K562 (cell line): ENCODE results near the gene ZW10.
"Not testable (repeated sequence)": the region's sequence is repeated elsewhere in the genome, so short reads cannot be mapped to it uniquely, and the experiment has no call there.

Experiments used
- DPF2 ChIP-seq: fragments of 450-650 bp; IDR thresholded peaks from 2 replicates; pipeline ENCODE4 v1.6.1; 2016
- ETS2 ChIP-seq: IDR thresholded peaks from 2 replicates; pipeline ENCODE4 v1.6.1; 2016; ENCODE audit warnings: borderline replicate concordance, missing genetic modification characterization, mild to moderate bottlenecking, moderate library complexity, missing compliant biosample characterization; ENCODE audit not compliant: poor library complexity, severe bottlenecking
- JUNB ChIP-seq: fragments of 450-650 bp; formaldehyde crosslinking; conservative IDR thresholded peaks from 2 replicates; pipeline ENCODE4 v1.4.0; 2020; ENCODE audit warnings: mild to moderate bottlenecking
- KDM4B ChIP-seq, 2 experiments: fragments of 450-650 bp in 1 of 2; sonication (generic) in 1 of 2; IDR thresholded peaks; 2 replicates each; pipeline ENCODE4 v1.6.1; 2016 to 2017; ENCODE audit warnings: borderline replicate concordance in 2 of 2, antibody characterized with exemption in 1 of 2, low read depth in 1 of 2, mild to moderate bottlenecking in 1 of 2
- NFXL1 ChIP-seq: fragments of 450-650 bp; formaldehyde crosslinking; IDR thresholded peaks from 2 replicates; pipeline ENCODE4 v1.4.0; 2021; ENCODE audit warnings: mild to moderate bottlenecking
- POLR2A ChIP-seq: fragments of 450-650 bp; conservative IDR thresholded peaks from 2 replicates; pipeline ENCODE4 v1.6.1; 2016
- PURB ChIP-seq: sonication (generic); formaldehyde crosslinking; IDR thresholded peaks from 2 replicates; pipeline ENCODE4 v1.9.0; 2021; ENCODE audit warnings: low read depth, mild to moderate bottlenecking, missing genetic modification reagents
- RAD21 ChIP-seq, 2 experiments: fragments of 250-450 bp in 1 of 2; fragments of 450-650 bp in 1 of 2; sonication (Bioruptor Pico) in 1 of 2; formaldehyde crosslinking in 1 of 2; IDR thresholded peaks in 1 of 2; conservative IDR thresholded peaks in 1 of 2; 2 replicates each; pipeline versions ENCODE4 v1.4.0 to v1.8.0; 2020 to 2022; ENCODE audit warnings: mild to moderate bottlenecking in 2 of 2, moderate library complexity in 1 of 2
- SETDB1 ChIP-seq: IDR thresholded peaks from one replicate; pipeline ENCODE4 v1.6.1; 2012; ENCODE audit warnings: low read length, control low read depth, inconsistent platforms
- TF ChIP-seq, protein P1 (sequence below), 3 experiments: IDR thresholded peaks in 2 of 3; conservative IDR thresholded peaks in 1 of 3; 2 replicates each; pipeline ENCODE4 v1.5.1; 2011 to 2012; ENCODE audit warnings: low read length in 3 of 3, mild to moderate bottlenecking in 3 of 3, control low read depth in 2 of 3, improper control_type of control experiment in 1 of 3, inconsistent platforms in 1 of 3, low read depth in 1 of 3, mixed read lengths in 1 of 3, moderate library complexity in 1 of 3; ENCODE audit not compliant: insufficient read depth in 2 of 3

DNA sequence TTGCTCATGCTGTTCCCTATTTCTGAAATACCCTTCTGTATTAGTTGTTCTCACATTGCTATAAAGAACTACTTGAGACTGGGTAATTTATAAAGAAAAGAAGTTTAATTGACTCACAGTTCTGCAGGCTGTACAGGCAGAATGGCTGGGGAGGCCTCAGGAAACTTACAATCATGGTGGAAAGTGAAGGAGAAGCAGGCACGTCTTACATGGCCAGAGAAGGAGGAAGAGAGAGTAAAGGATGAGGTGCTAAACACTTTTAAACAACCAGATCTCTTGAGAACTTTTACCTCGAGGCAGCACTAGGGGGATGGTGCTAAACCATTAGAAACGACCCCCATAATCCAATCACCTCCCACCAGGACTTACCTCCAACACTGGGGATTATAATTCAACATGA, 53.0 kb downstream of the ZW10 start:
- not testable (repeated sequence) for TF ChIP-seq PURB (CRISPR knock-in tag); RAD21 (CRISPR knock-in tag; conservative IDR thresholded peaks at IDR 0.05 in 1 of 2, IDR thresholded peaks at IDR 0.05 in 1 of 2); POLR2A; KDM4B (IDR thresholded peaks at IDR 0.05; ENCODE audit: borderline replicate concordance in 2 of 2, low read depth in 1 of 2); ETS2 (tag); JUNB (CRISPR knock-in tag); SETDB1; NFXL1; DPF2
- TF ChIP-seq, protein P1, sequence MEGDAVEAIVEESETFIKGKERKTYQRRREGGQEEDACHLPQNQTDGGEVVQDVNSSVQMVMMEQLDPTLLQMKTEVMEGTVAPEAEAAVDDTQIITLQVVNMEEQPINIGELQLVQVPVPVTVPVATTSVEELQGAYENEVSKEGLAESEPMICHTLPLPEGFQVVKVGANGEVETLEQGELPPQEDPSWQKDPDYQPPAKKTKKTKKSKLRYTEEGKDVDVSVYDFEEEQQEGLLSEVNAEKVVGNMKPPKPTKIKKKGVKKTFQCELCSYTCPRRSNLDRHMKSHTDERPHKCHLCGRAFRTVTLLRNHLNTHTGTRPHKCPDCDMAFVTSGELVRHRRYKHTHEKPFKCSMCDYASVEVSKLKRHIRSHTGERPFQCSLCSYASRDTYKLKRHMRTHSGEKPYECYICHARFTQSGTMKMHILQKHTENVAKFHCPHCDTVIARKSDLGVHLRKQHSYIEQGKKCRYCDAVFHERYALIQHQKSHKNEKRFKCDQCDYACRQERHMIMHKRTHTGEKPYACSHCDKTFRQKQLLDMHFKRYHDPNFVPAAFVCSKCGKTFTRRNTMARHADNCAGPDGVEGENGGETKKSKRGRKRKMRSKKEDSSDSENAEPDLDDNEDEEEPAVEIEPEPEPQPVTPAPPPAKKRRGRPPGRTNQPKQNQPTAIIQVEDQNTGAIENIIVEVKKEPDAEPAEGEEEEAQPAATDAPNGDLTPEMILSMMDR (IDR thresholded peaks at IDR 0.05 in 2 of 3, conservative IDR thresholded peaks at IDR 0.05 in 1 of 3; ENCODE audit: insufficient read depth in 2 of 3, low read depth in 1 of 3, low read length in 3 of 3) = not testable (repeated sequence)
